Measurements from ENCODE around the gene C11orf91. TPM values are rescaled to one million over a fixed set of nuclear protein-coding genes. Genes with fewer than 3 reads are reported as not detected.

C11orf91 gene
- total and polyA plus RNA-seq, 2 of the 8 experiments (the other 6 are each of a cell fraction or from before 2014, with no cell fraction given) = not detected

DNA sequence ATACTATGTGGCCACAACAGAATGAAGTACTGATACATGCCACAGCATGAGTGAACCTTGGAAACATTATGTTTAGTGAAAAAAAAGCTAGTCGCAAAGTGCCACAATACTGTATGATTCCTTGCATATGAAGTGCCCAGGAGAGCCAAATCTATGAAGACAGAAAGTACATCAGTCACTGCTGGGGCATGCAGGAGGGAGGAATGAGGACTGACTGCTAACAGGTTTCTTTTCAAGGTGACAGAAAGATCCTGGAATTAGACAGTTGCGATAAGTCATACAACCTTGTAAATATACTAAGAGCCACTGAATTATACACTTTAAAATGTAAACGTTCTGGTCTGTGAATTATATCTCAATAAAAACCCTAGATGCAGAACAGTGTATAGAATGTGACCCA, 11.8 kb upstream of the C11orf91 start:
- CTCF ChIA-PET (ENCODE audit: partially characterized antibody) = no interaction called here
- Histone ChIP-seq H2BK20ac (ENCODE audit: low read length) (no peak overlapping the region), H3K27ac (ENCODE audit: low read depth, low read length) (no peak overlapping the region), H4K91ac (replicated peaks; ENCODE audit: insufficient read length, low read length) (no peak overlapping the region), H2BK120ac (replicated peaks; ENCODE audit: low read depth, low read length) (no peak overlapping the region), H3K14ac (ENCODE audit: insufficient read length) (no peak overlapping the region), H2BK12ac (ENCODE audit: low read depth, low read length) (no peak overlapping the region), H4K8ac (ENCODE audit: extremely low read depth, insufficient read depth, low read length) (no peak overlapping the region), H4K5ac (ENCODE audit: insufficient read length, low read depth, low read length) (no peak overlapping the region), H3K4ac (replicated peaks; ENCODE audit: insufficient read length, low read depth, low read length) (no peak overlapping the region), H3K4me2 (ENCODE audit: insufficient read depth in 1 of 2, low read depth in 2 of 2, low read length in 2 of 2) (no peak overlapping the region), H2BK5ac (ENCODE audit: low read depth, low read length) (no peak overlapping the region), H3K56ac (replicated peaks; ENCODE audit: insufficient read length, low read depth, low read length) (no peak overlapping the region), H3K23me2 (ENCODE audit: low read depth, low read length) (no peaks in the 10 kb centered on the region), H3K9me3 (ENCODE audit: insufficient read depth in 2 of 2, low read depth in 1 of 2, low read length in 1 of 2) (no peaks in the 10 kb centered on the region), H3K27me3 (replicated peaks in 1 of 4; ENCODE audit: control insufficient read depth in 3 of 4, extremely low read depth in 1 of 4, insufficient read depth in 3 of 4, low read length in 3 of 4) (no peaks in the 10 kb centered on the region), H2AFZ (ENCODE audit: low read length) (no peak overlapping the region), H3K79me2 (ENCODE audit: control insufficient read depth in 1 of 2, insufficient read depth in 2 of 2, low read length in 2 of 2) (no peaks in the 10 kb centered on the region), H3K4me1 (replicated peaks in 1 of 4; ENCODE audit: control insufficient read depth in 3 of 4, insufficient read depth in 4 of 4, low read length in 3 of 4) (no peaks in the 10 kb centered on the region), H2BK15ac (ENCODE audit: low read length) (no peak overlapping the region), H3K79me1 (ENCODE audit: low read depth, low read length) (no peaks in the 10 kb centered on the region), H3K23ac (ENCODE audit: insufficient read length) (no peak overlapping the region), H2AK5ac (ENCODE audit: low read depth, low read length) (no peak overlapping the region), H4K20me1 (replicated peaks in 1 of 2; ENCODE audit: control insufficient read depth in 1 of 2, insufficient read depth in 2 of 2, low read length in 2 of 2) (peaks cover 0 to 3% of the 10 kb centered on the region in 2 experiments), H3K36me3 (ENCODE audit: control insufficient read depth in 2 of 4, insufficient read depth in 4 of 4, low read length in 3 of 4) (peaks cover 8 to 35% (median 22%) of the 10 kb centered on the region in 4 experiments; a peak in 7 of 8 replicates), H3K4me3 (ENCODE audit: extremely low read depth in 1 of 4, insufficient read depth in 2 of 4, low read depth in 3 of 4, low read length in 4 of 4) (no peak overlapping the region), H3K9ac (replicated peaks in 1 of 4; ENCODE audit: extremely low read depth in 1 of 4, low read depth in 3 of 4, low read length in 3 of 4) (no peak overlapping the region), H3K18ac (ENCODE audit: extremely low read depth, low read length) (no peak overlapping the region)
- TF ChIP-seq RXRA (IDR thresholded peaks at IDR 0.05; ENCODE audit: insufficient read depth, low read depth, low read length) (no peak), TEAD4 (IDR thresholded peaks at IDR 0.05; ENCODE audit: low read depth, low read length) (no peak), TBP (IDR thresholded peaks at IDR 0.05; ENCODE audit: low read depth, low read length) (no peak)
- POLR2A ChIA-PET (ENCODE audit: partially characterized antibody) = no interaction called here
- 82% methylated on average over 3 of the region's 3 CpGs; no CpG with 5 or more reads in 1 of the 2 experiments for WGBS, 2 experiments (ENCODE audit: extremely low coverage in 1 of 2, insufficient coverage in 1 of 2, insufficient read length in 1 of 2, insufficient replicate concordance in 2 of 2, low coverage in 1 of 2, low lambda C conversion rate in 2 of 2, missing lambda C conversion rate in 1 of 2)
- FAIRE-seq (no peak), DNase-seq (ENCODE audit: low read depth in 1 of 2, low spot score in 2 of 2) (no peak)

All from H1 (cell line).